Measurements from ENCODE around the gene DTX3L. TPM values are rescaled to one million over a fixed set of nuclear protein-coding genes. Genes with fewer than 3 reads are reported as not detected.

DTX3L gene
- total and polyA plus RNA-seq, 2 of the 8 experiments (the other 6 are each of a cell fraction or from before 2014, with no cell fraction given), result 1.7 to 11.3 TPM

DNA sequence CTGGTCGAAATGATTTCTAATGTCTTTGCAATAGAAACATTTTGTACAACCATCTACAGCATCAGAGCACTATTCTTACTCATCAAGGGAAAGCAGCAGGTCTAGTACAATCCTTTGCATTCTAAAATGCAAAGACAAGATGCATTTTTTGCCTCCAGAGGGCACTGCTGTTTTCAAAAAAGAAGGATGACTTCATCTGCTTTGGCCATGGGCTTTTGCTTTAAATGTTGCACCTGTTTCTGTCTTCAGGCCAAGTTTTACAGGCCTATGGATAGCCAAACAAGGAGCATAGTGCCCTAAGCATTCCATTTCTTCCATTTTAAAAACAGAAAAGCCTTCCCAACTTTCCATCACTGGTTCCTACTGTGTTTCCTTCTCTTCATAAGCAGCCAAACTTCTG, 3.5 kb upstream of the DTX3L start (continued):
- TF ChIP-seq CEBPB (IDR thresholded peaks at IDR 0.05; ENCODE audit: low read depth, low read length), result no peak
- TF ChIP-seq TCF12 (IDR thresholded peaks at IDR 0.05; ENCODE audit: low read depth, low read length), result no peak
- TF ChIP-seq MAFK (IDR thresholded peaks at IDR 0.05; ENCODE audit: low read depth, low read length), result no peak
- TF ChIP-seq, protein P1, sequence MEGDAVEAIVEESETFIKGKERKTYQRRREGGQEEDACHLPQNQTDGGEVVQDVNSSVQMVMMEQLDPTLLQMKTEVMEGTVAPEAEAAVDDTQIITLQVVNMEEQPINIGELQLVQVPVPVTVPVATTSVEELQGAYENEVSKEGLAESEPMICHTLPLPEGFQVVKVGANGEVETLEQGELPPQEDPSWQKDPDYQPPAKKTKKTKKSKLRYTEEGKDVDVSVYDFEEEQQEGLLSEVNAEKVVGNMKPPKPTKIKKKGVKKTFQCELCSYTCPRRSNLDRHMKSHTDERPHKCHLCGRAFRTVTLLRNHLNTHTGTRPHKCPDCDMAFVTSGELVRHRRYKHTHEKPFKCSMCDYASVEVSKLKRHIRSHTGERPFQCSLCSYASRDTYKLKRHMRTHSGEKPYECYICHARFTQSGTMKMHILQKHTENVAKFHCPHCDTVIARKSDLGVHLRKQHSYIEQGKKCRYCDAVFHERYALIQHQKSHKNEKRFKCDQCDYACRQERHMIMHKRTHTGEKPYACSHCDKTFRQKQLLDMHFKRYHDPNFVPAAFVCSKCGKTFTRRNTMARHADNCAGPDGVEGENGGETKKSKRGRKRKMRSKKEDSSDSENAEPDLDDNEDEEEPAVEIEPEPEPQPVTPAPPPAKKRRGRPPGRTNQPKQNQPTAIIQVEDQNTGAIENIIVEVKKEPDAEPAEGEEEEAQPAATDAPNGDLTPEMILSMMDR (IDR thresholded peaks at IDR 0.05; ENCODE audit: control extremely low read depth in 1 of 3, insufficient read depth in 1 of 3, low read depth in 1 of 3, low read length in 3 of 3), result peak in 2 of 3 experiments; percentile 56 to 58; a peak in 3 of 4 replicates
- TF ChIP-seq JUN (IDR thresholded peaks at IDR 0.05; ENCODE audit: low read depth, low read length), result 0 out of 2 replicates have a peak, but pooled peaks have one; percentile 59
- TF ChIP-seq, protein P2, sequence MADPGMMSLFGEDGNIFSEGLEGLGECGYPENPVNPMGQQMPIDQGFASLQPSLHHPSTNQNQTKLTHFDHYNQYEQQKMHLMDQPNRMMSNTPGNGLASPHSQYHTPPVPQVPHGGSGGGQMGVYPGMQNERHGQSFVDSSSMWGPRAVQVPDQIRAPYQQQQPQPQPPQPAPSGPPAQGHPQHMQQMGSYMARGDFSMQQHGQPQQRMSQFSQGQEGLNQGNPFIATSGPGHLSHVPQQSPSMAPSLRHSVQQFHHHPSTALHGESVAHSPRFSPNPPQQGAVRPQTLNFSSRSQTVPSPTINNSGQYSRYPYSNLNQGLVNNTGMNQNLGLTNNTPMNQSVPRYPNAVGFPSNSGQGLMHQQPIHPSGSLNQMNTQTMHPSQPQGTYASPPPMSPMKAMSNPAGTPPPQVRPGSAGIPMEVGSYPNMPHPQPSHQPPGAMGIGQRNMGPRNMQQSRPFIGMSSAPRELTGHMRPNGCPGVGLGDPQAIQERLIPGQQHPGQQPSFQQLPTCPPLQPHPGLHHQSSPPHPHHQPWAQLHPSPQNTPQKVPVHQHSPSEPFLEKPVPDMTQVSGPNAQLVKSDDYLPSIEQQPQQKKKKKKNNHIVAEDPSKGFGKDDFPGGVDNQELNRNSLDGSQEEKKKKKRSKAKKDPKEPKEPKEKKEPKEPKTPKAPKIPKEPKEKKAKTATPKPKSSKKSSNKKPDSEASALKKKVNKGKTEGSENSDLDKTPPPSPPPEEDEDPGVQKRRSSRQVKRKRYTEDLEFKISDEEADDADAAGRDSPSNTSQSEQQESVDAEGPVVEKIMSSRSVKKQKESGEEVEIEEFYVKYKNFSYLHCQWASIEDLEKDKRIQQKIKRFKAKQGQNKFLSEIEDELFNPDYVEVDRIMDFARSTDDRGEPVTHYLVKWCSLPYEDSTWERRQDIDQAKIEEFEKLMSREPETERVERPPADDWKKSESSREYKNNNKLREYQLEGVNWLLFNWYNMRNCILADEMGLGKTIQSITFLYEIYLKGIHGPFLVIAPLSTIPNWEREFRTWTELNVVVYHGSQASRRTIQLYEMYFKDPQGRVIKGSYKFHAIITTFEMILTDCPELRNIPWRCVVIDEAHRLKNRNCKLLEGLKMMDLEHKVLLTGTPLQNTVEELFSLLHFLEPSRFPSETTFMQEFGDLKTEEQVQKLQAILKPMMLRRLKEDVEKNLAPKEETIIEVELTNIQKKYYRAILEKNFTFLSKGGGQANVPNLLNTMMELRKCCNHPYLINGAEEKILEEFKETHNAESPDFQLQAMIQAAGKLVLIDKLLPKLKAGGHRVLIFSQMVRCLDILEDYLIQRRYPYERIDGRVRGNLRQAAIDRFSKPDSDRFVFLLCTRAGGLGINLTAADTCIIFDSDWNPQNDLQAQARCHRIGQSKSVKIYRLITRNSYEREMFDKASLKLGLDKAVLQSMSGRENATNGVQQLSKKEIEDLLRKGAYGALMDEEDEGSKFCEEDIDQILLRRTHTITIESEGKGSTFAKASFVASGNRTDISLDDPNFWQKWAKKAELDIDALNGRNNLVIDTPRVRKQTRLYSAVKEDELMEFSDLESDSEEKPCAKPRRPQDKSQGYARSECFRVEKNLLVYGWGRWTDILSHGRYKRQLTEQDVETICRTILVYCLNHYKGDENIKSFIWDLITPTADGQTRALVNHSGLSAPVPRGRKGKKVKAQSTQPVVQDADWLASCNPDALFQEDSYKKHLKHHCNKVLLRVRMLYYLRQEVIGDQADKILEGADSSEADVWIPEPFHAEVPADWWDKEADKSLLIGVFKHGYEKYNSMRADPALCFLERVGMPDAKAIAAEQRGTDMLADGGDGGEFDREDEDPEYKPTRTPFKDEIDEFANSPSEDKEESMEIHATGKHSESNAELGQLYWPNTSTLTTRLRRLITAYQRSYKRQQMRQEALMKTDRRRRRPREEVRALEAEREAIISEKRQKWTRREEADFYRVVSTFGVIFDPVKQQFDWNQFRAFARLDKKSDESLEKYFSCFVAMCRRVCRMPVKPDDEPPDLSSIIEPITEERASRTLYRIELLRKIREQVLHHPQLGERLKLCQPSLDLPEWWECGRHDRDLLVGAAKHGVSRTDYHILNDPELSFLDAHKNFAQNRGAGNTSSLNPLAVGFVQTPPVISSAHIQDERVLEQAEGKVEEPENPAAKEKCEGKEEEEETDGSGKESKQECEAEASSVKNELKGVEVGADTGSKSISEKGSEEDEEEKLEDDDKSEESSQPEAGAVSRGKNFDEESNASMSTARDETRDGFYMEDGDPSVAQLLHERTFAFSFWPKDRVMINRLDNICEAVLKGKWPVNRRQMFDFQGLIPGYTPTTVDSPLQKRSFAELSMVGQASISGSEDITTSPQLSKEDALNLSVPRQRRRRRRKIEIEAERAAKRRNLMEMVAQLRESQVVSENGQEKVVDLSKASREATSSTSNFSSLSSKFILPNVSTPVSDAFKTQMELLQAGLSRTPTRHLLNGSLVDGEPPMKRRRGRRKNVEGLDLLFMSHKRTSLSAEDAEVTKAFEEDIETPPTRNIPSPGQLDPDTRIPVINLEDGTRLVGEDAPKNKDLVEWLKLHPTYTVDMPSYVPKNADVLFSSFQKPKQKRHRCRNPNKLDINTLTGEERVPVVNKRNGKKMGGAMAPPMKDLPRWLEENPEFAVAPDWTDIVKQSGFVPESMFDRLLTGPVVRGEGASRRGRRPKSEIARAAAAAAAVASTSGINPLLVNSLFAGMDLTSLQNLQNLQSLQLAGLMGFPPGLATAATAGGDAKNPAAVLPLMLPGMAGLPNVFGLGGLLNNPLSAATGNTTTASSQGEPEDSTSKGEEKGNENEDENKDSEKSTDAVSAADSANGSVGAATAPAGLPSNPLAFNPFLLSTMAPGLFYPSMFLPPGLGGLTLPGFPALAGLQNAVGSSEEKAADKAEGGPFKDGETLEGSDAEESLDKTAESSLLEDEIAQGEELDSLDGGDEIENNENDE (IDR thresholded peaks at IDR 0.05; ENCODE audit: insufficient replicate concordance, low read length), result no peak
- no peak for TF ChIP-seq RBBP5 (IDR thresholded peaks at IDR 0.05; ENCODE audit: borderline replicate concordance, low read depth, low read length)
- TF ChIP-seq ATF3 (IDR thresholded peaks at IDR 0.05; ENCODE audit: insufficient read depth, low read depth, low read length), result 0 out of 2 replicates have a peak, but pooled peaks have one; percentile 16
